ENCODE results near the gene WDFY3. TPM values are rescaled to one million over a fixed set of nuclear protein-coding genes. Genes with fewer than 3 reads are reported as not detected.

The WDFY3 gene
- polyA plus RNA-seq, 1 donor = 28.9 TPM

DNA sequence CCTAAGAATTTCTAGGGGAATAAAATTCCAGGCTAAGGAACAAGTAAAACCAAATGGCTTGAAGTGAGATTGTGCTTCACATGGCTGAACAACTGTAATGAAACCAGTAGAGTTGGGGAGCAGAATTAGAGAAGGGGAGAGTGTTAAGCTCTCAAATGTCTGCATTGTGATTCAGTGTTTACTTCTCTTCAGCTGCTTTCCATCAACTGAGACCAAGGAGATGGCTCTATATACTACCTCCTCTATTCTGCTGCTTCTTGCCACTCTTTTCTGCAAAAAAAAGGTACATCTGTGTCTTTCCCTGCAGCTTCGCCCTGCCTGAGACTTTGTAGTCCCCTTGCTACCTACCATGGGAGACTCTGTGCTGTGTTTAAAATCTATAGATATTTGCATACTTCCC is 73.5 kb downstream of the WDFY3 start:
- H3K9me3 ChIP-seq (ENCODE audit: control insufficient read depth, low read depth, low read length) = no peaks in the 10 kb centered on the region
- H3K27me3 ChIP-seq (ENCODE audit: control insufficient read depth, insufficient read depth, low read length) = no peaks in the 10 kb centered on the region
- H3K4me1 ChIP-seq (ENCODE audit: control insufficient read depth, insufficient read depth, low read length) = no peaks in the 10 kb centered on the region
- no CpG with 5 or more reads among the region's 1 CpG for WGBS (ENCODE audit: insufficient coverage, low lambda C conversion rate)
- peaks cover 16% of the 10 kb centered on the region for H3K36me3 ChIP-seq (ENCODE audit: control insufficient read depth, insufficient read depth, low read length)
- H3K4me3 ChIP-seq (ENCODE audit: low read length) = no peak overlapping the region
- DNase-seq = no peak
- H3K27ac ChIP-seq (ENCODE audit: low read length) = no peak overlapping the region

DNA sequence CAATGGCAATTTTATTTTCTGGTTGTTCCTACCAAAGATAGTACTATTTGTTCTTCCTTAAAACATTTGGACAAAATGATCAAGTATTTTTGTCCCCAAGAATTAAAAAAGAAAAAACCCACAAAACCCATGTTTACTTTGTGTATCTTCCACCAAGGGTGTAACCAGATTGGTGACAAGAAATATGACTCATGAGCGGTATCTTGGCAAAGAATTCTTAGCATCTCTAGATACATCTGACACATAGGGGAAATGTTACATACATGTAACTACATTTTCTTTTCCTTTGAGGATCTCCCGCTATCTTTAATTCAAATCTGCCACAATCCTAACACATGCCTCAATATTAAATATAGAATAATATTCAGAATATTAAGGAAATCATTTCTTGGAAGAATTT is 78.7 kb downstream of the WDFY3 start:
- no peak overlapping the region for H3K4me3 ChIP-seq (ENCODE audit: low read length)
- no peaks in the 10 kb centered on the region for H3K9me3 ChIP-seq (ENCODE audit: control insufficient read depth, low read depth, low read length)
- 94% methylated on average over 2 of the region's 2 CpGs for WGBS (ENCODE audit: insufficient coverage, low lambda C conversion rate)
- DNase-seq = no peak
- H3K27me3 ChIP-seq (ENCODE audit: control insufficient read depth, insufficient read depth, low read length) = no peaks in the 10 kb centered on the region
- peaks cover 6% of the 10 kb centered on the region for H3K36me3 ChIP-seq (ENCODE audit: control insufficient read depth, insufficient read depth, low read length)
- no peak overlapping the region for H3K27ac ChIP-seq (ENCODE audit: low read length)
- no peaks in the 10 kb centered on the region for H3K4me1 ChIP-seq (ENCODE audit: control insufficient read depth, insufficient read depth, low read length)

DNA sequence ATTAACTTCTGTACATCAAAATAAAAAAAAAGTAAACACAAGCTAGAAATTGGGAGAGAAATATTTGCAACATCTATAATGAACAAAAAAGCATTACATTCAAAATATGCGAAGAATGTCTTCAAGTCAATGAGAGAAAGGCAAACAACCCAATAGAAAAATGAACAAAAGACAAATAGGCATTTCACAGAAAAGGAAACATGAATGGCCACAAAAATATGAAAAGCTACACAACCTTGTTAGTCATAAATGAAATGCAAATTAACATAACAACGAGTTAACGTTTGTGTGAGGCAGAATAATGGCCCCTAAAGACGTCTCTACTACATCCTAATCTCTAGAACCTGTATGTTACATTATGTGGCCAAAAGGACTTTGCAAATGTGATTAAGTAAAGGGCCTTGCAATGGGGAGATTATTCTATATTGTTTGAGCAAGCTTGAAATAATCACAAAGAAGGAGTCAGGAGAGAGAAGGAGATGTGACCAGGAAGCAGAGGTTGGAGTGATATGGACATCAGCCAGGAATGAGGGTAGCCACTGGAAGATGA is 86.8 kb downstream of the WDFY3 start:
- no peak overlapping the region for H3K4me3 ChIP-seq (ENCODE audit: low read length)
- WGBS (ENCODE audit: insufficient coverage, low lambda C conversion rate) = 100% methylated on average over 1 of the region's 4 CpGs
- no peak for DNase-seq
- no peaks in the 10 kb centered on the region for H3K27me3 ChIP-seq (ENCODE audit: control insufficient read depth, insufficient read depth, low read length)
- H3K9me3 ChIP-seq (ENCODE audit: control insufficient read depth, low read depth, low read length) = no peaks in the 10 kb centered on the region
- H3K27ac ChIP-seq (ENCODE audit: low read length) = no peak overlapping the region
- peaks cover 6% of the 10 kb centered on the region for H3K36me3 ChIP-seq (ENCODE audit: control insufficient read depth, insufficient read depth, low read length)
- no peaks in the 10 kb centered on the region for H3K4me1 ChIP-seq (ENCODE audit: control insufficient read depth, insufficient read depth, low read length)

DNA sequence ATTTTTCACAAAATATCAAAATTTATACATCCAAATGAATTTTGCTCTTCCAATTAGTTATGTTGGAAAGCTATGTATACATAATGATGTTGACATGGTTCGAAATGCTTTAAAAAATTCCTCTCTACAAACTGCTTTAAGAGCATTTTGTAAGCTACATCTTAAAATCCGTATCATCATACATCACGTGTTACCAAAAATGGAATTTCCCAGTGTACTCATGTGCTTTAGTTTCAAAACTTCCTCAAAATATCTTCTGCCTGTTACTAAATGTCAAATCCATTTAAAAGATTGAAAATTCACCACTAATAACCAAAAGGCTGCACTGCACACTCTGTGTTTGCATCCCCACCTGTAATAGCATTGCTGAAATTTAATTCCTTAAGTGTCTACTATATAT is 87.9 kb downstream of the WDFY3 start:
- peaks cover 6% of the 10 kb centered on the region for H3K36me3 ChIP-seq (ENCODE audit: control insufficient read depth, insufficient read depth, low read length)
- no peak overlapping the region for H3K27ac ChIP-seq (ENCODE audit: low read length)
- H3K27me3 ChIP-seq (ENCODE audit: control insufficient read depth, insufficient read depth, low read length) = no peaks in the 10 kb centered on the region
- WGBS (ENCODE audit: insufficient coverage, low lambda C conversion rate) = 100% methylated on average over 3 of the region's 3 CpGs
- no peaks in the 10 kb centered on the region for H3K9me3 ChIP-seq (ENCODE audit: control insufficient read depth, low read depth, low read length)
- no peak overlapping the region for H3K4me3 ChIP-seq (ENCODE audit: low read length)
- no peaks in the 10 kb centered on the region for H3K4me1 ChIP-seq (ENCODE audit: control insufficient read depth, insufficient read depth, low read length)
- DNase-seq = no peak

DNA sequence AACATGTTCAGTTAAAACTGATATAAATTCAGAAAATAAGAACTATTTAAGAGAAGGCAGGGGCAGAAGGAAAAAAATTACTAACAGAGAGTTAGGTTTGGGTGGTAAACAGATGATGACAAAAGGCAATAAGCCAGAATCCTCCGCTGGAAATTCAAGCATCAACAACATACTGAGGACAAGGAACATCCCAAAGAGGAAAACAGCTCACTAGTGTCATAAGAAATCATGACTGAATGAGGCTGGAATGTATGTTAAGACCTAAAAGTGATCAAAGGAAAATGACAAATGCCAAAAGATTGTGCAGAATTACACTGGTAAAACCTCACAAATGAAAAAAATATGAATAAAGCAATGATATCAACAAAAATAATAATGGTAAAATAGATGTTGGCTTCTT is 88.4 kb downstream of the WDFY3 start:
- no peaks in the 10 kb centered on the region for H3K27me3 ChIP-seq (ENCODE audit: control insufficient read depth, insufficient read depth, low read length)
- no peak overlapping the region for H3K27ac ChIP-seq (ENCODE audit: low read length)
- H3K4me3 ChIP-seq (ENCODE audit: low read length) = no peak overlapping the region
- no peak for DNase-seq
- H3K36me3 ChIP-seq (ENCODE audit: control insufficient read depth, insufficient read depth, low read length) = peaks cover 6% of the 10 kb centered on the region
- no peaks in the 10 kb centered on the region for H3K9me3 ChIP-seq (ENCODE audit: control insufficient read depth, low read depth, low read length)
- H3K4me1 ChIP-seq (ENCODE audit: control insufficient read depth, insufficient read depth, low read length) = no peaks in the 10 kb centered on the region
- WGBS (ENCODE audit: insufficient coverage, low lambda C conversion rate) = 100% methylated on average over 1 of the region's 1 CpG

DNA sequence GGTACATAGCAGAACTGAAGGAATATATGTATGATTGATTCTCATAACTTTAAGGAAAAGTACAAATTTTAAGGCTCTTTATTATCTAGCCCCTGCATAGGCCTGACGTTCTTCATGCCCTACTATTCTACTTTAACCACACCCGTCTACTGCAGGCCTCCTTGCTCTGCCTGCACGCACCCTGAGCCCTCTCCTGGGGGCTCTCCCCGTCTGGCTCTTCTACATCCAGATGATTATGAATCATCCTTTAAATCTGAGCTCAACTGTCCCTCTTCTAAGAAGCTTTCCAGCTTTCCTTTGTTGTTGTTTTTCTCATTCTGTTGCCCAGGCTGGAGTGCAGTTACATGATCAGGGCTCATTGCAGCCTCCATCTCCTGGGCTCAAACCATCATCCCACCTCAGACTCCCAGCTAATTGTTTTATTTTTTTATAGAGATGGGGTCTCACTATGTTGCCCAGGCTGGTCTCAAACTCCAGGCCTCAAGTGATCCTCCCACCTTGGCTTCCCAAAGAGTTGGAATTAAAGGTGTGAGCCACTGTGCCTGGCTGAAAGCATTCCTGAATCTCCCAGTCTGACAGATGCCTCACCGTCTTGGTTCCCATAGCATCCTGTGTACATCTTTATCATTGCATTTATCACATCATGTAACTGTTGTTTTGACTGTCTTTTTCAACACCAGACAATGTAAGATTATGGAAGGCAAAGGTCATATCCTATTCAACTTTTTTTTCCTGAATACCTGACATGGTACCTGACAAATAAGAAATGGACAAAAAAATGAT is 89.2 kb downstream of the WDFY3 start:
- H3K27me3 ChIP-seq (ENCODE audit: control insufficient read depth, insufficient read depth, low read length) = no peaks in the 10 kb centered on the region
- no peak overlapping the region for H3K27ac ChIP-seq (ENCODE audit: low read length)
- peaks cover 6% of the 10 kb centered on the region for H3K36me3 ChIP-seq (ENCODE audit: control insufficient read depth, insufficient read depth, low read length)
- H3K4me1 ChIP-seq (ENCODE audit: control insufficient read depth, insufficient read depth, low read length) = no peaks in the 10 kb centered on the region
- H3K9me3 ChIP-seq (ENCODE audit: control insufficient read depth, low read depth, low read length) = no peaks in the 10 kb centered on the region
- DNase-seq = no peak
- no peak overlapping the region for H3K4me3 ChIP-seq (ENCODE audit: low read length)
- 83% methylated on average over 2 of the region's 5 CpGs for WGBS (ENCODE audit: insufficient coverage, low lambda C conversion rate)

DNA sequence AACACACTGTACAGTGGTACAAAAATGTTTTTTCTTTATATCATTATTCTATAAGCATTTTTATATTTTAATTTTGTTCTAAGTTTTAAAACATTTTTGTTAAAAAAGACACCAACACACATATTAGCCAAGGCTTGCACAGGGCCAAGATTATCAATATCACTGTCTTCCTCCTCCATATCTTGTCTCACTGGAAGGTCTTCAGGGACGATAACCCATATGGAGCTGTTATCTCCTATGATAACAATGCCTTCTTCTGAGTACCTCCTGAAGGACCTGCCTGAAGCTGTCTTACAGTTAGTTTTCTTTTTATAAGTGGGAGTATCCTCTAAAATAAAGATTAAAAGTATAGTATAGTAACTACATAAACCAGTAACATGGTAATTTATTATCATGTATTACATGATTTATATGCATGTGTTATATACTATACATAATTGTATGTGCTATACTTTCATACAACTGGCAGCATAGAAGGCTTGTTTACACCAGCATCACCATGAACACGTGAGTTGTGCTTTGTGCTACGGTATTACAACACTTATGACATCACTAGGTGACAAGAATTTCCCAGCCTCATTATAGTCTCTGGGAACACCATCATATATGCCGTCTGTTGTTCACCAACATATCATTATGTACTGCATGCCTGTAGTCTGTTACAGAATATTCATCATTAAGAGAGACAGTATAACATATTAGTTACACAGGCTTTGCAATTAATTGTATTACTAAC is 90.7 kb downstream of the WDFY3 start:
- H3K4me3 ChIP-seq (ENCODE audit: low read length) = no peak overlapping the region
- H3K36me3 ChIP-seq (ENCODE audit: control insufficient read depth, insufficient read depth, low read length) = no peaks in the 10 kb centered on the region
- no peak for DNase-seq
- H3K27me3 ChIP-seq (ENCODE audit: control insufficient read depth, insufficient read depth, low read length) = no peaks in the 10 kb centered on the region
- H3K9me3 ChIP-seq (ENCODE audit: control insufficient read depth, low read depth, low read length) = no peaks in the 10 kb centered on the region
- no peaks in the 10 kb centered on the region for H3K4me1 ChIP-seq (ENCODE audit: control insufficient read depth, insufficient read depth, low read length)
- no peak overlapping the region for H3K27ac ChIP-seq (ENCODE audit: low read length)
- no CpG with 5 or more reads among the region's 4 CpGs for WGBS (ENCODE audit: insufficient coverage, low lambda C conversion rate)

DNA sequence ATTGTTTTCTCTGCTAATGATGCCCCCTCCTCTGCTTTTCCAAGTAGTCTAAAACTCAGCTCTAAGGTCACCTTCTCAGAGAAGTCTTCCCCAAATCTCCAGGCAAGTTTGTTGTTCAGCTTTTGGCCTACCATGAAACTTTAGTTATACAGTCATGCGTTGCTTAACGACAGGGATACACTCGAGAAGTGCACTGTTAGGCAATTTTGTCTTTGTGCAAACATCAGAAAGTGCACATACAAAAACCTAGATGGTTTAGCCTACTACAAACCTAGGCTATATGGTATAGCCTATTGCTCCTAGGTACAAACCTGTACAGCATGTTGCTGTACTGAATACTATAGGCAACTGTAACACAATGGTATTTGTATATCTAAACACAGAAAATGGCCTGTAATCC is 91.9 kb downstream of the WDFY3 start:
- no peak for DNase-seq
- H3K4me1 ChIP-seq (ENCODE audit: control insufficient read depth, insufficient read depth, low read length) = no peaks in the 10 kb centered on the region
- H3K36me3 ChIP-seq (ENCODE audit: control insufficient read depth, insufficient read depth, low read length) = no peaks in the 10 kb centered on the region
- H3K27ac ChIP-seq (ENCODE audit: low read length) = no peak overlapping the region
- H3K27me3 ChIP-seq (ENCODE audit: control insufficient read depth, insufficient read depth, low read length) = no peaks in the 10 kb centered on the region
- H3K4me3 ChIP-seq (ENCODE audit: low read length) = no peak overlapping the region
- WGBS (ENCODE audit: insufficient coverage, low lambda C conversion rate) = no CpG with 5 or more reads among the region's 3 CpGs
- no peaks in the 10 kb centered on the region for H3K9me3 ChIP-seq (ENCODE audit: control insufficient read depth, low read depth, low read length)

DNA sequence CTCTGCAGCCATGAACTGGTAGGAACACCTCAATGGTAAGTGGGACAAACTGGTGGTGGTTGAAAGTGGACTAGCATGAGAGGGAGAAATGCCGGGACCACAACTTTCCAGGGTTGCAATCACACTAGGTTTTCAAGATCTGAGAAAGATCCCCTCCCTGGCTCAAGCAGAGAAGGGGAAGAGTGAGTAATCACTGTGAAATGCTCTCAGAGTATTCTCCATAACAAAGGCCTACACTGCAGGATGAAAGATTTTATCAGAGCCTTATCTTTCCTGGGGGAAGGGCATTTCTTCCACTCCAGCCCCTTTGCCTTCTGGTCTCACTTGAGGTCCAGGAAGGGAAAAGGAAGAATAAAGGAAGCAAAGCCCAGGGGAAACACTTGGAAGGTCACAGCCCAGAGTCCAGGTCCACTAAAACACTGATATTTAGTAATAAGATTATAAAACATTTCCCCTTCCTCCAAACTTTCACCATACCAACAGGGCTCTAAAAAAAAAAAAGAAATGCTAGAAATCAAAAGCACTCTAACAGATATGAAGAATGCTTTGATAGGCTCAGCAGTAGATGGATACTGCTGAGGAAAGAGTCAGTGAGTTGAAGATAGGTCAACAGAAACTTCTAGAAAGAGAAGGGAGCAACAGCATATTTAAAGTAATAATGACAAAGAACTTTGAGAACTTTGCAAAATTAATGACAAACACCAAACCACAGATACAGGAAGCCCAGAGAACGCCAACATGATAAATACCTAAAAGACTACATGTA is 95.9 kb downstream of the WDFY3 start:
- 90% methylated on average over 1 of the region's 2 CpGs for WGBS (ENCODE audit: insufficient coverage, low lambda C conversion rate)
- no peak for DNase-seq
- no peak overlapping the region for H3K27ac ChIP-seq (ENCODE audit: low read length)

DNA sequence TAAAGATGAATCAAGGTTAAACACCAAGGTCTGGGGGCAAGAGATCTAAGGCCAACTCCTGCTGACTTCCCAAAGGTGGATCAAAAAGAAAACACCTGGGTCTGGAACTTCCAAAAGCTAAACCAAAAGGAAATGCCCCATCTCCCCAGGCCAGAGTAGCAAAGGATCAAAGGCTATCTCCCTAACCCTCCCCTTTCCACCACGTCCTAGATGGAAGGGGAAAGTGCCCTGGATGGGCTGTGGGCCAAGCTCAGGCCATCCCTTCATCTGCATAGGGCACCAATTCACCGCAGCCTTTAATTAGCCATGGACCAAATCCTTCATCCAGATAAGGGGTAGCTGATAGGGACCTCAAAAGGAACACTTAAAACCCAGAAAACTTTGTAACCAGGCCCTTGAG is 100.2 kb downstream of the WDFY3 start:
- no peaks in the 10 kb centered on the region for H3K36me3 ChIP-seq (ENCODE audit: control insufficient read depth, insufficient read depth, low read length)
- H3K4me3 ChIP-seq (ENCODE audit: low read length) = no peak overlapping the region

More for the DNA sequence above, 95.9 kb downstream of the WDFY3 start:
- Histone ChIP-seq H3K4me3 (ENCODE audit: low read length) (no peak overlapping the region), H3K4me1 (ENCODE audit: control insufficient read depth, insufficient read depth, low read length) (no peaks in the 10 kb centered on the region), H3K27me3 (ENCODE audit: control insufficient read depth, insufficient read depth, low read length) (no peaks in the 10 kb centered on the region), H3K9me3 (ENCODE audit: control insufficient read depth, low read depth, low read length) (no peaks in the 10 kb centered on the region), H3K36me3 (ENCODE audit: control insufficient read depth, insufficient read depth, low read length) (no peaks in the 10 kb centered on the region)

More for the DNA sequence above, 100.2 kb downstream of the WDFY3 start:
- Histone ChIP-seq H3K9me3 (ENCODE audit: control insufficient read depth, low read depth, low read length) (no peaks in the 10 kb centered on the region), H3K27ac (ENCODE audit: low read length) (no peak overlapping the region), H3K27me3 (ENCODE audit: control insufficient read depth, insufficient read depth, low read length) (no peaks in the 10 kb centered on the region), H3K4me1 (ENCODE audit: control insufficient read depth, insufficient read depth, low read length) (no peaks in the 10 kb centered on the region)
- DNase-seq = no peak
- WGBS (ENCODE audit: insufficient coverage, low lambda C conversion rate) = no CpG with 5 or more reads among the region's 2 CpGs
